Central memory CD4-positive, alpha-beta T cell (primary cell): ENCODE measurements around the gene RNF220.
A peak's percentile ranks its signal among the peaks of the same experiment; 100 is the strongest.

ENCODE experiments used
- DNase-seq: peaks from one replicate; pipeline ENCODE4 v3.0.0; 2022

RNF220 gene

DNA sequence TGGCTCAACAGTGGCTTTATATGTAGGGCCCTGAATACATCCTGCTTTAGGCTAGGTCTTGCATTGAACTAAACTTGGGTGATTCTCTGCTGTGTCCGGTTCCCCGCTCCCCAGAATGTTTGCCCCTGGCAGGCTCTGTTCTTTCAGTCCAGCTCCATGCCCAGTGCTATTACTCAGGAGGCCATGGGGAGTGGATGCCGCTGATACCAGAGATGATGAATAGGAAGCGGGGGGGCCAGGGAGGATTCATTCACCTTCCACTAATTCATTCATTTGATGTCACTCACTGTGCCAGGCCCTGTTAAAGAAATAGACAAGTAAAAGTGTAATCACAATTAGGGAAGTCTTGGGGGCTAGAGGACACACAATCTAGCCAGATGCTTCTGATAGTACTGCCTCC lies 185.4 kb downstream of the RNF220 start:
- DNase-seq = no peak

DNA sequence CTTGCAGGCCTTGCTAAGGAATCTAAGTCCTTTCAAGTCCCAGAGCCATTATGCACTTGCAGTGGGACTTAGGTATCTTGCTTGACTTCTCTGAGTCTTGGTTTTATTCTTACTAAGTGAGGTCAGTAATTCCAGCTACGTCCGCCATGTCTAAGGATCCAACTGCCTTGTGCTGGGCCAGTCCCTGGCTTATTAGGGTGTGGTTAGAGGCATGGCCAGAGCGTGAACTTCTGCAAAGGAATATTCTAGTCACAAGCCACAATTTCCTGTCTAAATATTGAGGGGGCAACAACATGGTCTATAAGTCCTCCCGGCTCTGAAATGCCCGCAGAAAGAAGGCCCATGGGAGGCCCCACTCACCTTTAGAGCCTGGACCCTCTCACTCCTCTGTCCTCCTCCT lies 186.3 kb downstream of the RNF220 start:
- DNase-seq = no peak

DNA sequence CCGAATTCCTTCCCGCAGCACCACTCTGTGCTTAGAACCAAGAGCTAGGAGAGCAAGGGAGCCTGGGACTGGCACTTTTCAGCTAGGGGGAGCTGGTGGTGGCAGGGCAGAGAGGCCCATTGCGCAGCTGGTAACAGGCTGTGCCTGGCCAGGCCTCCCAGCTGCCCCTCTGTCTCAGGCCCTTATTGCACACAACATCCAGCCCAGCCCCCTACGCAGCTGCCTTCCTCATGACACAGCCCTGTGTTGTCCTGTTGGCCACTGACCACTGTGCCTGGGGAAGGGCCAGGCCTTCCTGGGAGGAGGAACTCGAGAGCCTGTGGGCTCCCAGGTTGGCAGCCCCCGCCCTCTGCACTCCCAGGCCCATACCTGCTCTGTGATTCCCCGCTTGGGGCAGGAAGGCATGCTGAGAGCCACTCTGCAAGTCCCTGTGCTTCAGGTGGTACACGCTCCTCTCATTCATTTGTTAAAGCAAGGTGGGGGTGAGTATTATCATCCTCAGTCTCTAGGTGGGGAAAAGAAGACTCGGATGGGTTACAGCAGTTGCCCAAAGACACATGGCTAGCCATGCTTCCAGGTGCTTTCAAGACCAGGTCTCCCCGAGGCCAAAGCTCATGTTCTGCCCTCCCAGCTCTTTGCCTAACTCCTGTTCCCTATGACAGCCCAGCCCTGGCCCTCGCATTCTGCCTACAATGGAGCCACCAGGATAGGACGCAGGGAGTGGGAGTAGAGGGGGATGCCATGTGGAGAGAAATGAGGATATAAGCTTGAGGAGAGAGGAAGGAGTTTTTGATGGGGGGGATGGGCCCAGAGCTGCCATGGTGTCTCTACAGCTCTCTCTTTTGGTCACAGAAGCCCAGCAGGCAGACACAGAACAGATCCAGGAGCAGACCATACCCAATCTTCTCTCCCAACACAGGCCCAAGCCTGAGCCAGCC lies 187.4 kb downstream of the RNF220 start:
- no peak for DNase-seq

DNA sequence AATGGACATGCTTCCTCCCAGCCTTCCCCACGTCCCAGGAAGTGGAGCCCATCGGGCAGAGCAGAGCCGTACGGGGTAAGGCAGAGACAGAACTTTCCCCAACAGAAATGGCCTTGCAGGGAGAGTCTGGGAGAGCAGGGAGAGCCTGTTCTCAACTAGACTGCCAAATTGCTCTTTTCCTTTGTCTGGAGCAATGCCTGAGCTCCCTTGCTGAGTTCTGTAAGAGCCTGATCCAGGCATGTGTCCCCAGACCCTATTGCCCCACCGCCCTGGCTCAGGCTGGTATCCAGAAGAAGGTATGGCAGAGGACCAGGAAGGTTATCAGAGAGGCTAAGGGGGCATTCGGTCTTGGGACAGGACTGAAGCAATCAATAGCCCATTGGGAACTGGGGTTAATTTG lies 189.3 kb downstream of the RNF220 start:
- DNase-seq = no peak

DNA sequence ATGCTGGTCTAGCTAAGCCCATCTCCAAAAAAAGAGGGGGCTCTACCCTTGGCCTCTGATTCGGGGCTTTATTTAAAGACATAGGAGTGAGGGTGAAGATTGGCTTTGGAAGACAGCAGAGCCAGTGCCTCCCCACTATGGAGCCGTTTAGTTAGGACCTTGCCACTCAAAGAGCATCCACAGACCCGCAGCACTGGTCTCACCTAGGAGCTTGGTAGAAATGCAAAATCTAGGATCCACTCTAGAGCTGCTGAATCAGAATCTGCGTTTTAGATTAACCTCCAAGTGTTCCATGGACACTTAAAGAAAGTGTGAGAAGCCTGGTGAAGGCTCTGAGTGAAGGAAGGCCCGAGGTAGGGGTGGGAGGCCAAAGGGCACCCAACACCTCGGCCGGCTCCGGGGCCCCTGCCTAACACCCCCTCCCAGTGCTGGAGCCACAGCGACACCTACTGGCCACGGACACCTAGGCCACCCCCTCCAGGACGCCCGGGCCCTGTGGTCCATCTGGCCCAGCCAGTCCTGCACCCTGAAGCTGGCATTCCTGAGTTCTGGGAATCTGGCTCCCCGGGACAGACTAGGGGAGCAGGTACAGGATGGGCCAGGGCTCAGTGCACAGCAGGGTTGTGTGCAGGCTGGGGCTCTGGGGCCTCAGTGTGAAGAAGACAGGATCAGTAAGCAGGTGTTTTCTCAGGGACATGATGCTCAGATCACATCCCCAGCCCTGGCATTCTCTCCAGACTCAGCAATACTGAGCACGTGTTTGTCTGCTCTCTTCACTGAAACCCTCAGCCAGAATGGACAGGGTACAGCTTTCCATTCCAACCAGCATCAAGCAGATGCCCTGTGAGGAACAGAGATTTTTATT lies 190.0 kb downstream of the RNF220 start:
- peak; percentile 51 for DNase-seq

DNA sequence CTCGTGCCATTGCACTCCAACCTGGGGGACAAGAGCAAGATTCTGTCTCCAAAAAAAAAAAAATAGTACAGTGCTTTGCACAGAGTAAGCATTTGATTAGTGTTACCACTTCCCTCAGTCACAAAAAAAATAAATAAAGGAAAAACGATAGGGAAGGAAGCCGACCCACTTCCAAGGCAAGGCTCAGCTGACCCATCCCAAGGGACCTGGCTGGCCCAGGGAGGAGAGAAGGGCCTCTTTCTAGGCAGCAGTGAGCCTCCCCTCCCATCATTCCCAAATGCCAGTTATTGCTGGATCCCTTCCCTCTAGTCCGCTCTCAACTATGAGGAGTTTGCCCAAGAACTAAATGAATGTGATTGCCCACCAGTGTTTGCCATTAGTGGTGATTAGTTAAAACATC lies 191.5 kb downstream of the RNF220 start:
- no peak for DNase-seq

DNA sequence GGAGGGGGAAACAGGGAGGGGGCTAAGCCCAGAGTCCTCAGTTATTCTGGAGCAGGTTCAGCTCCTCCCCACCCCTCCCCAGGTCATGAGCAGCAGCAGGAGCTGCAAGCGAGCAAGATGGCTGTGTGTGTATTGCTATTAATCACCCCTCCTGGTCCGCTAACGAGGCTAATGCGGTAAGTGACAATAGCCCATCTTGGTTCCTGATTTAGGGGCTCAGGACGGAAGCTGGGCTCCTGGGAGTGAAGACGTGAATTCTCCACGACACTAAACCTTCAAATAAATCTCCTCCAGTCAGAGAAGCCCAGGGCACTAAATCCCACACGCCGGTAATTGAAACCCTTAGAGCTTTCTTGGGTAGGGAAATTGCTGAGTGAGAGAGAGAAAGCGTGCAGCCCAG lies 193.1 kb downstream of the RNF220 start:
- DNase-seq = no peak

DNA sequence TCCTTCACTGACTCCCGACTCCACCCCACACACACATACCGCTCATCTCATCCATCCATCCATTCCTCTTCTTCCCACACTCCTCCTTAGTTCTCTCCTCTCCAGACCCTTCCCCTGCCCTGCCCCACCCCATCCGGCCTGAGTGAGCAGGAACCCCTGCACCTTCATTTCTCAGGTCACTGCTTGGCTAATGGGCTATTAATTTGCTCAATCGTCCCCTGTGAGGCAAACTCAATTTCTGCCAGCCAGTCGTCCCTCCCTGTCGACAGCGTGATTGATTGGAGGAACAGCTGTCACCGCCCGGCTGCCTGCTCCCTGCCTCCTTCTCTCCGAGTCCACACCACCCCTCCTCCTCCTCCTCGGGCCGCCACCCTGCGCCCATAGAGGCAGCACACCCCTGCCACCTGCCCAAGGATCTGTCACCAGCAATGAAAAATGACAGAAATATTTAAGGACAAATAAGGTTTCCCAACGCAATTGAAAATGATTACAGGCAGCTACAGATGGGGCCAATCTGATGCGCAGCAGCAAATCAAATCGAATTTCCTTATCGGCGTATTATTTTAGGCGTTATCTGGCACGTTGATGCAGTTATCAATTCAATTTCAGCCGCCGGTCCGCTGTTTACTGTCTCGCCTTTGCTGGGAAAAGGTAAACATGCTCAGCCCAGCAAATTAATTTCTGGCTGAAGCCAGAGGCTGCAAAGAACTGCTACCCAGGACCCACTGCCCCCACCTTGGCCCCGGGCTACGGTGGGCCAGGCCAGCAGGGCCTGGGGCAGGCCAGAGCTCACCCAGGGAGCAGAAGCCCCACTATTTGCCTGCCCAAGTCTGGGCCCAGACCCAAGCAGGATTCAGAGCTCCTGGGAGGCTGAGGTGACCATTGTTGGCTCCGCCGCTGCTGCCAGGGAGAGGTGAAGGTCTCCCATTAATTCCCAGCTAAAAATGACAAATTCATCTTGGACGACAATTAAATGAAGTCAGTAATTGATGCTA lies 197.9 kb downstream of the RNF220 start:
- DNase-seq = no peak

DNA sequence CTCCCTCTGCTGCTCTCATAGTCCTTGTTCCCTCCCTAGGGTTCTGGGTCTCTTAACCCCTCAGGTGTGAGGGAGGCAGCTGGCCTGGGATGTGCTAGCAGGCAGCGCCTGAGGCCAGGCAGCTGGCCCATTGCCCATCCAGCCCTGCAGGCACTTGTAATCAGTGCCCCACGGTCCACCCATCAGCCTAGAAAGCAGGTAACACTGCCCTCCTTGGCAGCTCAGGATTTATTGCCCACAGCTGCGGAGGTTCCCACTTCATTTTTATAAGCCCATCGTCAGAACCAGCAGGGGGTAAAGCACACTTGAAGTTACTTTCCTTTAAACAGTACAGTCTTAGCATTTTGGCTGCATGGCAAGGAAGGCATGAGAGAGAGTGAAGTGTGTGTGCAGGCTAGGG lies 198.7 kb downstream of the RNF220 start:
- DNase-seq = no peak

DNA sequence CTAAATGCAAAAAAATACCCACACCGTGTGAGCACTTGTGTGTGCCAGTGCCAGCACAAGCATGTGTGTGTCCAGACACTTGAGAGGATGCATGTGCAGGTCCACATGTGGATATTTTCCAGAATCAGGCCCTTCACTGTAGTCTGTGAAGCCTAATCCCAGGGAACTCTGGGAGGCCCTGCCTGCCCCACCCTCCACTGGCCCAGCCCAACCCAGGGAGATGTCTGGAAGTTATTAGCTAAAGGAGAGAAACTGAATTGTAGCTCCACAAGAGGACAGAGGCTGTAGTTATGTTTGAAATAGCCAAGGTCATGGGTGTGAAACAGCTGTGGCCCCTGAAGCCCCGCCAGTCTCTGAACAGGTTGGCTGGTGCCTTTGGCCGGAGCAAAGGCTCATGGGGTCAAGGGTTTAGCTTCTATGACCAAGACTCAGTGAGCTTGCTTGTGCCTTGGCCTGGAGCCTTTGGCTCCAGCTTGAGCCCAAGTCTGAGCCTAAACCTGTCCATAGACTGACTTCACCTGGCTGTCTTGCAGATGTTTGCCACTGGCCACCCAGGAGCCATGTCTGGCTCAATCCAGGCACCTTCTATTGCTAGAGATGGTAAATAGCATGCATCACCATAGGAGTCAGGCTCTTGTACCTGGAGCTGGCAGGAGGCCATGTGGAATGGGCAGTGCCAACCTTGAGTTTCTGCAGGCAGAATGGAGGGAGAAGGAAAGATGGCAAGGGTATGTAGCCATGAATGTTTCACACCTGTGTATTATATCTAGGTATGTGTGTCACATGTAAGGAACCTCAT lies 199.3 kb downstream of the RNF220 start:
- DNase-seq = no peak

DNA sequence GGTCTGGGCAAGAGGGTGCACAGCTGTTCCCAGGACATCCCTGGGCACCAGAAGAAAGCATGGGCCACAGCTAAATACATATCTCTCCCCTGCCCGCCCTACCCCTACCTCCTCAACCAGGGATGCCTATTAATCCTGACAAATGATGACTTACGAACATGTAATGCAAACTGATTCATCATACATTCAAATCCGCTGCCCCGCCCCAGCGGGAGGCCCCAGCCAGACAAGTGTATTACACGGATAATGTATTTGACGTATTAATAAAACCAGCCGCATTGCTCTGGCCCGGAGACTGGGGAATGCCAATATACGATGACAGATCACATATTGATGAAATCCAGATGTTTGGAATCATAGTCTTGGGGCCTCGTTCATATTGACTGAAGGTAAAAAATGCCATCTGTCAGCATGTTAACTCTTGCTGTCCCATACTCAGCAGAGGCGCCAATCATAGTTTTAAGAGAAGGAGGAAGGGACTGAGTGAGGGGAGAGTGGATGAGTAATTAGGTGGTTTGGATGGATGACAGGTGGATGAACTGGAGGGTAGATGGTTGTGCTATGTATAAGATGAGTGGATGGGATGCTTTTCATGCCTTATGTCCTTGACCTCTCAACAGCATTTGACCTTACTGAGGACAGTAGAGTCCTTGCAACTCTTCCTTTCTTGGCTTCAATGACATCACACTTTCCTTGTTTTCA lies 201.0 kb downstream of the RNF220 start:
- no peak for DNase-seq

DNA sequence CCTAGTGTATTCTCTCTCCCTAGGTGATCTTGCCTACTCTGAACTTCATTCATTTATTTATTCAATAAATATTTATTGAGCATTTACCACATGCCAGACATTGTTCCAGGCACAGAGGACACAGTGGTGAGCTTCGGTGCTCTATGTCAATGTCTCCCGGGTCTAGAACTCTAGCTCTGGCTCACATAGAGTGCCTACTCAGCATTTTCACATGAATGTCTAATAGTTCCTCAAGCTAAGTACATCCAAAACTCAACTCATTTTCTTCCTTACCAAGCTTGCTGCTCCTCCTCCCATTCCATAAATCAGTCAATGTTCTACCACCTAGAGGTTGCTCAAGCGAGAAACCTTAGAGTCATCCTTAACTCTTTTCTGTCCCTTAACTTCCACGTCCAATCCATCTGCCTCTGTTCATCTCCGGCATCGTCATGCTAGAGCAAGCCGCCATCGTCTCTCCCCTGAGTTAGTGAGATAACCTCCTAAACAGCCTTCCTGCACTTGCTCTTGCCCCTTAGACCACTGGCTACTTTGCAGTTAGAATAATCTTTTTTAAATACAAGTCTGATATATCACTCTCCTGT lies 201.7 kb downstream of the RNF220 start:
- no peak for DNase-seq

DNA sequence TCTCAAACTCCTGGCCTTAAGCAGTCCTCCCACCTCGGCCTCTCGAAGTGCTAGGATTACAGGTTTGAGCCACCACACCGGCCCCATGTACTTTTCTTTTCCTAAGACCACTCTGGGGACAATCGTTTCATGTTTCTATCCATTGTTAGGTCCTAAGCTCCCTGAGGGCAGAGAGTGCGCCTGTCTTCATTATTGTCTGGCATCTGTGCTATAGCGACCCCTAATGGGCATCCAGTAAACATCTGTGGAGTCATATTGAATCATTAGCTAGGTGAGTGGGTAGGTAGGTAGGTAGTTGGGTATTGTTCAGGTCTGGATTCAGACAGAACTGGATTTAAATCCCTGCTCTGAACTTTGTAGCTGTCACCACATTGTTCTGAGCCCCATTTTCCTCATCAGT lies 203.1 kb downstream of the RNF220 start:
- no peak for DNase-seq

DNA sequence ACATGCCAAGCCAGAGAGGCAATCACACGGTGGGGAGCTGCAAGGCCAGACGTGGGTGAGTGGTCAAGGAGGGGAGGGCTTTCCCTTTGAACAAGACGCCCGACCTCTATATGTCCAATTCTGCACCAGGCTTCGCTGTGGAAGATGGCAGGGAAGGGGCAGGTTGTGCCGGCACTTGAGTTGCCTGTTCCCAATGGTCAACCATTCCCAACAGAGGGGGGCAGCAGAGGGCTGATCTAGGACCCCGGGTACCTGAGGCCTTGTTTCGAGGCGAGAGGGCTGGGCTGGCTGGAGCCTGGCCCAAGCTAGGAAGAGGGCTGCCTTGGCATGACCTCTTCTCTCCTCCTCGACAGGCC lies 204.3 kb downstream of the RNF220 start:
- no peak for DNase-seq

DNA sequence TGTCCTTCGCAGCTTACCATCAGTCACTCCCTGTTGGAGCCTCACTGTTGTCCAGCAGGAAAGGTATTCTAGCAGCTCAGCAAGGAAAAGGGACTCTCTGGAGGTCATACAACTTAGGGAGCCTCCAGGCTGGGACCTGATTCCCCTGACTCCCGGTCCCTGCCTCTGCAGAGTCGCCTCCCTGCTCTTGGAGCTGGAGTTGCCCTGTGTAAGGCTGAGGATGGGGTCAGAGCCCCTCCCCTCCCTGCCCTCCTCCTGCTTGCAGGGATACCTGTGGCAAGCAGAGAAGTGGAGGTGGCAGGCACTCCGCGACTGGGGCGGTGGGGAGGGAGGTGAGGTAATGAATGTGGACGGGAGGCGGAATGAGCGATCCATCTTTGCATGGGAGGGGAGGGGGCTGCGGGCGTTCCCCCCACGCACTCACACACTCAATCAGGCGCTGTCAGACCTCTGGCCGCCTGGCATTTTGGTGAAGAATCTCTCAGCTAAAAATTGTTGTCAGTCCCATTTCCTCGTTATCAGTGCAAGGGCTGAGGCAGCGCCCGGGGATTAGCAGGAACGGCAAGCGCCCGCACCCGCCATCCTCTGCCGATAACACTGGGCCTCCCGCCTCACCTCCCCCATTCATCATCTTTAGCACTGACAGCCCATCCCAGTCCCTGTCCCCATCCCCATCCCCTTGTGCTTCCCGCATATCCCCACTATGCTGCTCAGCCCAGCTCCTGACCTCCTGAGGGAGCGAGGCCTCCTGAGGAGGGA lies 204.9 kb downstream of the RNF220 start:
- DNase-seq = no peak

DNA sequence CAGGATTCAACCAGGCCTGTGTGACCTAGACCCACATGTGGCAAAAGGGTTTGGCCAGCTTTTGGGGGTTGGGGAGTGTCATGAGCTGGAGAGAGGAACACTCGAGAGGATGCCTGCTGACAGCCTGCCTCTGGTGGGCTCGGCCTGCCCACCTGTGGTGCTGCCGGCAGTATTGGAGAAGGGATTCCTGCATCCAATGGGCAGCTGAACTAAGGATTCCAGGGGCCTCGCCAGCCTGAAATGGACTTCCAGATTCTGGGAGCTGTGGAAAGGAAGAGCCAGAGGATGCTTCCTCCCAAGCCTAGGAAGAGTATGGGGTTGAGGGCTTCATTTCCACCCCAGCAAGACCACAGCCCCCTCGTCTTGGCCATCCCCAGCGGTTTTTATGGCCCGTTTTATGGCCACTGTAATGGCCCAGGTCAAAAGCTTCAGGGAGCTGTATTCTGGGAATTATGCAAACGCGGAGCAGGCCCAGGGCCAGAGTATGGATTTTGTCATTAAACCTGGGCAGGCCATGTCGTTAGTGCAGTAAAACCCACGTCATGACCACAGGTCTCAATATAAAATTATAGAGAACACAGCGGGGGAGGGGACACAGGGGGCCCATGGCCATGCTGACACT lies 205.6 kb downstream of the RNF220 start:
- DNase-seq = no peak

DNA sequence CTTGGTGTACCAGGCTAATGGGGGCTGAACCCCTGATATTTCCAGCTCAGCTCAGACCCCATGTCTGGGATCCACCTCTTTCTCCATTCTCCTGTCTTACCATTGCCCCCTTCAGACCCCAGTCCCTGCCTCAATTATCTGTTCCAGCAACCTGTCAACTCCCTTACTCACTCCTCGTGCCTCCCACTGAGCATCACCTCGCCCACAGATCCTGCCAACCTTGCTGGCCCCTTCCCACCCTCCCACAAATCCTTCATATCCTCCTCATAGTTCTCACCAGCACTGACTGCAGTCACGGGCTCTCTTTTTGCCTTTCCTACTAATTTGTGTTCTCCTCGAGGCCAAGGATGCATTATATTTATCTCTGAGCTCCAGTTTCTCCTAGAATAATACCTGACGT lies 206.4 kb downstream of the RNF220 start:
- no peak for DNase-seq

DNA sequence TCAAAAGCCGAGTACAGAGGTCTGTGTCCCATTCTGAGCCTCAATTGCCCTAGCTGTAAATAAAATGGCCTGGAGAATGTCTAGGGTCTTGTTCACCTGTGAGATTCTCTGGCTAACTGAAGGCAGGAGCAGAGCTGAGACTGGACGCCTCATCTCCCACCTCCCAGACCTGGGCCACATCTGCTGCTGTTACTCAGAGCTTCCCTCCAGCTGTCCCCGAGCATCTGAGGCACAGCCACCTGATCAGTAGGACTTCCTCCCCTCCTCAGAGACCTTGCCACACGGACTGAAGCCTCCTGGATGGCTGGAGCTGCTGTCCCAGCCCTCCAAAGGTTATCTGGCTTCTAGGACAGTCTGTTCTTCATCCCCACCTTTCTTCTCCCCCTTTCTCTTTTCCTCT lies 206.8 kb downstream of the RNF220 start:
- no peak for DNase-seq

DNA sequence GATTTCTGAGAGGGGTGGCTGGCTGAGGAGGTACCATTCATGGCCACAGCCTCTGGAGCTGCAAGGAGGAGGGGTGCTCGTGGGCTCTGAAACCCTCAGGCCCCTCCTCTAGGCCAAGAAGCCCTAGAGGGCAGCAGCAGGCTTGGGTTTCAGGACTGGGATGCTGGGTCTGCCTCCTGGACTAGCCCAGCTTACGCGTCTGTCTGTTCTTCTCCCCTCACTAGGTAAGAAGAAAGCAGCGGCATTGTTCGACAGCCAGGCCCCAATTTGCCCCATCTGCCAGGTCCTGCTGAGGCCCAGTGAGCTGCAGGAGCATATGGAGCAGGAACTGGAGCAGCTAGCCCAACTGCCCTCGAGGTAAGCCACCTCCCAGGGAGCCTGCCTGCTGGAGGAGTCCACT lies 208.9 kb downstream of the RNF220 start:
- no peak for DNase-seq
